Ovary (tissue), 3 donors: Measurements from ENCODE around the gene PYDC1.
"Not testable (repeated sequence)": the region's sequence is repeated elsewhere in the genome, so short reads cannot be mapped to it uniquely, and the experiment has no call there.

Source experiments
- CTCF ChIP-seq, 3 donors: fragments of 450-650 bp in 2 of 3; fragments of 200-600 bp in 1 of 3; IDR thresholded peaks; one replicate each; pipeline versions ENCODE4 v1.5.1 to v1.8.0; 2016 to 2022; ENCODE audit warnings: antibody characterized with exemption in 3 of 3, mild to moderate bottlenecking in 1 of 3
- POLR2A ChIP-seq: fragments of 450-650 bp; IDR thresholded peaks from one replicate; pipeline ENCODE4 v1.6.1; 2017; ENCODE audit warnings: antibody characterized with exemption, mild to moderate bottlenecking, moderate library complexity
- donor health status: DM: no; HTN: no; CAD: no.

- not testable (repeated sequence) for TF ChIP-seq POLR2A; CTCF (IDR thresholded peaks at IDR 0.05)
Observed at GRCh38 chr16:31200111-31200510, 16.8 kb downstream of the PYDC1 start.
